GM13976 (cell line): Measurements from ENCODE around the gene NEDD8.
"Not testable (repeated sequence)": the region's sequence is repeated elsewhere in the genome, so short reads cannot be mapped to it uniquely, and the experiment has no call there.

Source experiments
- DNase-seq: peaks from one replicate; pipeline ENCODE4 v3.0.0; 2012; ENCODE audit warnings: low spot score
- CTCF ChIP-seq: IDR thresholded peaks from 2 replicates; pipeline ENCODE4 v1.5.1; 2012; ENCODE audit warnings: borderline replicate concordance, mild to moderate bottlenecking; ENCODE audit not compliant: insufficient read depth; ENCODE audit errors: extremely low read depth, missing control alignments, control extremely low read depth
- in situ Hi-C: fragments of 300-500 bp; cut with MboI; formaldehyde crosslinking; loops from one replicate; pipeline ENCODE4 v1.12.0; 2022; ENCODE audit warnings: low sequenced_read_pairs, mixed read lengths, inconsistent platforms; ENCODE audit not compliant: unreplicated experiment

NEDD8 gene

GRCh38 chr14:24224618-24225071 lies 7.5 kb downstream of the NEDD8 start:
- no peak for DNase-seq
- in situ Hi-C loops: no loop called here
- TF ChIP-seq CTCF: no peak

- in situ Hi-C loops, DNase-seq: not testable (repeated sequence)
These were observed 9.2 kb downstream of the NEDD8 start for GRCh38 chr14:24222987-24223386.

- in situ Hi-C loops: no loop called here
- no peak for DNase-seq
- TF ChIP-seq CTCF: no peak
These were observed 12.6 kb downstream of the NEDD8 start for GRCh38 chr14:24219521-24219920.

- no peak for DNase-seq
- in situ Hi-C loops: no loop called here
- TF ChIP-seq CTCF: no peak
These were observed 13.1 kb downstream of the NEDD8 start for GRCh38 chr14:24219080-24219479.

GRCh38 chr14:24216876-24217275 lies 15.3 kb downstream of the NEDD8 start:
- DNase-seq, in situ Hi-C loops: not testable (repeated sequence)

GRCh38 chr14:24216345-24216699 lies 15.8 kb downstream of the NEDD8 start:
- DNase-seq: no peak
- in situ Hi-C loops: no loop called here
- no peak for TF ChIP-seq CTCF

GRCh38 chr14:24215495-24216344 lies 16.4 kb downstream of the NEDD8 start, which contains the start of gene MDP1:
TSS of gene MDP1 (minus strand) at chr14:24216066. CDS start at chr14:24215955, 111 bp downstream.
- peak; percentile 92 for TF ChIP-seq CTCF
- in situ Hi-C loops: no loop called here
- peak; percentile 89 for DNase-seq
